Inferior parietal cortex (tissue), 1 donor: ENCODE results near the gene TSR2.

Experiments
- DNase-seq: peaks from one replicate; pipeline ENCODE4 v3.0.0-alpha.2; 2016; ENCODE audit errors: extremely low spot score

TSR2 gene

GRCh38 chrX:54439960-54440871 is at the start of gene TSR2:
TSR2 (plus strand) TSS chrX:54440404; CDS start chrX:54440422, 18 bp downstream.
- peak; percentile 73 for DNase-seq

- no peak for DNase-seq
Measured at GRCh38 chrX:54397113-54397512, 43.1 kb upstream of the TSR2 start.

- no peak for DNase-seq
Measured at GRCh38 chrX:54407266-54407665, 32.9 kb upstream of the TSR2 start.

GRCh38 chrX:54411732-54412131 is 28.5 kb upstream of the TSR2 start:
- no peak for DNase-seq

- DNase-seq: no peak
Measured at GRCh38 chrX:54413753-54414152, 26.5 kb upstream of the TSR2 start.

GRCh38 chrX:54415534-54416350 is 24.5 kb upstream of the TSR2 start:
- DNase-seq: no peak

GRCh38 chrX:54416965-54417364 is 23.2 kb upstream of the TSR2 start:
- no peak for DNase-seq

- no peak for DNase-seq
Measured at GRCh38 chrX:54419559-54420302, 20.5 kb upstream of the TSR2 start.

GRCh38 chrX:54422168-54422567 is 18.0 kb upstream of the TSR2 start:
- DNase-seq: no peak

GRCh38 chrX:54423161-54423888 is 16.9 kb upstream of the TSR2 start:
- DNase-seq: no peak

GRCh38 chrX:54427837-54428424 is 12.3 kb upstream of the TSR2 start:
- no peak for DNase-seq

- no peak for DNase-seq
Measured at GRCh38 chrX:54430519-54430918, 9.7 kb upstream of the TSR2 start.

- DNase-seq: no peak
Measured at GRCh38 chrX:54435121-54435520, 5.1 kb upstream of the TSR2 start.

- no peak for DNase-seq
Measured at GRCh38 chrX:54442790-54443189, 2.6 kb downstream of the TSR2 start.

GRCh38 chrX:54444752-54445151 is 4.5 kb downstream of the TSR2 start:
- DNase-seq: no peak

- no peak for DNase-seq
Measured at GRCh38 chrX:54446084-54446483, 5.9 kb downstream of the TSR2 start.

GRCh38 chrX:54447461-54447860 is 7.3 kb downstream of the TSR2 start:
- peak; percentile 1 for DNase-seq

GRCh38 chrX:54449929-54450328 is 9.7 kb downstream of the TSR2 start:
- no peak for DNase-seq

GRCh38 chrX:54452920-54453319 is 12.7 kb downstream of the TSR2 start:
- no peak for DNase-seq

GRCh38 chrX:54470054-54470760 is 30.0 kb downstream of the TSR2 start:
- no peak for DNase-seq
